AG09319 (cell line): Measurements from ENCODE around the gene ZSCAN25.
"Not testable (repeated sequence)": the region's sequence is repeated elsewhere in the genome, so short reads cannot be mapped to it uniquely, and the experiment has no call there.

Source experiments
- DNase-seq: peaks from one replicate; pipeline ENCODE4 v3.0.0-alpha.2; 2010; ENCODE audit warnings: low read depth; ENCODE audit errors: extremely low read depth
- CTCF ChIP-seq: IDR thresholded peaks from 2 replicates; pipeline ENCODE4 v1.5.1; 2011; ENCODE audit warnings: low read depth, mild to moderate bottlenecking, inconsistent platforms, low read length, moderate library complexity

Gene ZSCAN25

GRCh38 chr7:99616359-99617191 is at the start of gene ZSCAN25:
Gene ZSCAN25, plus strand, starts transcription at chr7:99616946. Its CDS starts 2,661 bp downstream, at chr7:99619607.
- peak; percentile 48 for TF ChIP-seq CTCF
- DNase-seq, result peak; percentile 82

- not testable (repeated sequence) for DNase-seq
Observed at GRCh38 chr7:99568770-99569169, 48.0 kb upstream of the ZSCAN25 start.

- no peak for DNase-seq
- TF ChIP-seq CTCF, result no peak
Observed at GRCh38 chr7:99571768-99572167, 45.0 kb upstream of the ZSCAN25 start.

GRCh38 chr7:99573257-99573656 is 43.5 kb upstream of the ZSCAN25 start:
- no peak for TF ChIP-seq CTCF
- DNase-seq, result no peak

- no peak for DNase-seq
- no peak for TF ChIP-seq CTCF
Observed at GRCh38 chr7:99576251-99576650, 40.5 kb upstream of the ZSCAN25 start.

GRCh38 chr7:99579281-99579955 is 37.3 kb upstream of the ZSCAN25 start:
- no peak for TF ChIP-seq CTCF
- no peak for DNase-seq

- TF ChIP-seq CTCF, result peak; percentile 49
- DNase-seq, result no peak
Observed at GRCh38 chr7:99579956-99580777, 36.6 kb upstream of the ZSCAN25 start.

- not testable (repeated sequence) for DNase-seq
Observed at GRCh38 chr7:99580778-99581332, 35.9 kb upstream of the ZSCAN25 start.
